ENCODE results near the gene ERVW-1. TPM values are rescaled to one million over a fixed set of nuclear protein-coding genes. Genes with fewer than 3 reads are reported as not detected.

The ERVW-1 gene
- total RNA-seq, 6 donors from 2014 or later = 0.20 TPM; not detected in 5

- H3K4me3 ChIP-seq = no peak overlapping the region
- H3K36me3 ChIP-seq = no peaks in the 10 kb centered on the region
- DNase-seq = no peak
- H3K9me3 ChIP-seq = no peaks in the 10 kb centered on the region
- no peaks in the 10 kb centered on the region for H3K27me3 ChIP-seq
- ATAC-seq (ENCODE audit: low FRiP score in 2 of 2) = no peak
- 63 to 65% methylated on average over 7 of the region's 7 CpGs for WGBS, 2 donors
- TF ChIP-seq, protein P1, sequence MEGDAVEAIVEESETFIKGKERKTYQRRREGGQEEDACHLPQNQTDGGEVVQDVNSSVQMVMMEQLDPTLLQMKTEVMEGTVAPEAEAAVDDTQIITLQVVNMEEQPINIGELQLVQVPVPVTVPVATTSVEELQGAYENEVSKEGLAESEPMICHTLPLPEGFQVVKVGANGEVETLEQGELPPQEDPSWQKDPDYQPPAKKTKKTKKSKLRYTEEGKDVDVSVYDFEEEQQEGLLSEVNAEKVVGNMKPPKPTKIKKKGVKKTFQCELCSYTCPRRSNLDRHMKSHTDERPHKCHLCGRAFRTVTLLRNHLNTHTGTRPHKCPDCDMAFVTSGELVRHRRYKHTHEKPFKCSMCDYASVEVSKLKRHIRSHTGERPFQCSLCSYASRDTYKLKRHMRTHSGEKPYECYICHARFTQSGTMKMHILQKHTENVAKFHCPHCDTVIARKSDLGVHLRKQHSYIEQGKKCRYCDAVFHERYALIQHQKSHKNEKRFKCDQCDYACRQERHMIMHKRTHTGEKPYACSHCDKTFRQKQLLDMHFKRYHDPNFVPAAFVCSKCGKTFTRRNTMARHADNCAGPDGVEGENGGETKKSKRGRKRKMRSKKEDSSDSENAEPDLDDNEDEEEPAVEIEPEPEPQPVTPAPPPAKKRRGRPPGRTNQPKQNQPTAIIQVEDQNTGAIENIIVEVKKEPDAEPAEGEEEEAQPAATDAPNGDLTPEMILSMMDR (IDR thresholded peaks at IDR 0.05) = no peak
- TF ChIP-seq EP300 (IDR thresholded peaks at IDR 0.05) = no peak
- no peak overlapping the region for H3K27ac ChIP-seq
- no peaks in the 10 kb centered on the region for H3K4me1 ChIP-seq
Measured at GRCh38 chr7:92436612-92437445, 40.9 kb downstream of the ERVW-1 start.

DNA sequence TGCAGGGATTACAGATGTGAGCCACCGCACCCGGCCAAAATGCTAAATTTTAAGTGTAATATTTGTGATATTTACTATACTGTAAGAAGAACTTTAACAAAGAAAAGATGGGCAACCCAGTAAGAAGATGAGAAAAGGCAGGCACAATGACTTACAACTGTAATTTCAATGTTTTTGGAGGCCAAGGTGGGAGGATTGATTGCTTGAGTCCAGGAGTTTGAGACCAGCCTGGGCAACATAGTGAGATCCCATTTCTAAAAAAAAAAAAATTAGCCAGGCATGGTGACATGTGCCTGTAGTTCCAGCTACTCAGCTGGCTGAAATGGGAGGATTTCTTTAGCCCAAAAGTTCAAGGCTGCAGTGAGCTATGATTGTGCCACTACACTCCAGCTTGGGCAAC, 42.2 kb downstream of the ERVW-1 start:
- Histone ChIP-seq H3K9me3 (no peaks in the 10 kb centered on the region), H3K36me3 (no peaks in the 10 kb centered on the region), H3K4me3 (no peak overlapping the region), H3K4me1 (no peaks in the 10 kb centered on the region), H3K27ac (no peak overlapping the region), H3K27me3 (no peaks in the 10 kb centered on the region)
- ATAC-seq (ENCODE audit: low FRiP score in 2 of 2) = no peak
- no peak for DNase-seq
- TF ChIP-seq POLR2AphosphoS5 (IDR thresholded peaks at IDR 0.05) = no peak
- TF ChIP-seq, protein P1 (IDR thresholded peaks at IDR 0.05) = no peak
- no peak for TF ChIP-seq EP300 (IDR thresholded peaks at IDR 0.05)
- TF ChIP-seq POLR2A (IDR thresholded peaks at IDR 0.05) = no peak
- 93 to 100% methylated on average over 2 of the region's 2 CpGs for WGBS, 2 donors

DNA sequence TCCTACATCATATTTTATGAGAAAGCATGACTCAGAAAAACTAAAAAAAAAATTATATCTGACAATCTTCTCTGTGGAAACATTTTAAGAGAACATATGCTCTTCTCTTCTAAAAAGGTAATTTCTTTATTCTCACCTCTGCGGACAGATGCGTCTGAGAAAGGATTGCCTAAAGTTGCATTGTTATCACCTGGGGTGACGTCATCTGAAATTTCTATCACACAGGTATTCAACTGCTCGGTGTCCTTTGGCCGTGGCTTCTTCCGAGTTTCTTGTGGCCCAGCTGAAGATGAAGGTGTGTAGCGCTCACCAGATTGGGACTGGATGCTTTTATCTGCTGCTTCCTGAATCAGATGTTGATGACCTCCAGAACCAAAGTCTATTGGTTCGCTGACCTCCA, 44.7 kb downstream of the ERVW-1 start:
- Histone ChIP-seq H3K9me3 (no peaks in the 10 kb centered on the region), H3K27me3 (no peaks in the 10 kb centered on the region), H3K4me1 (no peaks in the 10 kb centered on the region), H3K36me3 (no peaks in the 10 kb centered on the region), H3K4me3 (no peak overlapping the region), H3K27ac (no peak overlapping the region)
- DNase-seq (no peak), ATAC-seq (ENCODE audit: low FRiP score in 2 of 2) (no peak)
- WGBS, 2 donors = 95% methylated on average over 8 of the region's 8 CpGs
- no peak for TF ChIP-seq EP300 (IDR thresholded peaks at IDR 0.05)
- TF ChIP-seq, protein P1 (IDR thresholded peaks at IDR 0.05) = no peak
- TF ChIP-seq POLR2AphosphoS5 (IDR thresholded peaks at IDR 0.05) = no peak
- TF ChIP-seq POLR2A (IDR thresholded peaks at IDR 0.05) = no peak

GRCh38 chr7:92432299-92432946, 45.3 kb downstream of the ERVW-1 start:
- TF ChIP-seq POLR2A (IDR thresholded peaks at IDR 0.05) (no peak), EP300 (IDR thresholded peaks at IDR 0.05) (no peak), POLR2AphosphoS5 (IDR thresholded peaks at IDR 0.05) (no peak)
- TF ChIP-seq, protein P1 (IDR thresholded peaks at IDR 0.05) = no peak
- no peaks in the 10 kb centered on the region for H3K36me3 ChIP-seq
- no peaks in the 10 kb centered on the region for H3K9me3 ChIP-seq
- H3K4me1 ChIP-seq = no peaks in the 10 kb centered on the region
- no peak for DNase-seq
- no peak for ATAC-seq (ENCODE audit: low FRiP score in 2 of 2)
- WGBS, 2 donors = 91 to 96% methylated on average over 3 of the region's 3 CpGs
- H3K27me3 ChIP-seq = no peaks in the 10 kb centered on the region
- no peak overlapping the region for H3K27ac ChIP-seq
- no peak overlapping the region for H3K4me3 ChIP-seq

Data from upper lobe of left lung (tissue), 6 donors.